ENCODE results near the gene CELSR2.

The CELSR2 gene

DNA sequence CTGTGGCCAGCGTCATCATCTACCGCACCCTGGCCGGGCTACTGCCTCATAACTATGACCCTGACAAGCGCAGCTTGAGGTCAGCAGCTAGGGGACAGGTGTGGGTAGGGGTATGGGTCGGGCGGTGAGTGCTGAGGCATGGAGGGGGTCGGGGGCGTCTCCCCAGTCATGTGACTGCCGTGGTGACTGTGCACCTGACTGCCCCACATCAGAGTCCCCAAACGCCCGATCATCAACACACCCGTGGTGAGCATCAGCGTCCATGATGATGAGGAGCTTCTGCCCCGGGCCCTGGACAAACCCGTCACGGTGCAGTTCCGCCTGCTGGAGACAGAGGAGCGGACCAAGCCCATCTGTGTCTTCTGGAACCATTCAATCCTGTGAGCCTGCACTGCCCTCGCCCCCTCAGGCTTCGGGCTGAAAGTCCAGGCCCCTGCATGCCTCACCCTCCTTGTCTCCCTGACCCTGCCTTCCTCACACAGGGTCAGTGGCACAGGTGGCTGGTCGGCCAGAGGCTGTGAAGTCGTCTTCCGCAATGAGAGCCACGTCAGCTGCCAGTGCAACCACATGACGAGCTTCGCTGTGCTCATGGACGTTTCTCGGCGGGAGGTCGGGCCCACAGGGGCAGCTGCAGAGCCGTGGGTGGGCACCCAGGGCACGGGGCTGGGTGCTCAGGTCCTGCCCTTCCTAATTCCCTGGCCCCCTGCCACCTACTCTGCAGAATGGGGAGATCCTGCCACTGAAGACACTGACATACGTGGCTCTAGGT is 20.1 kb downstream of the CELSR2 start:
- Histone ChIP-seq H3K27me3 (replicated peaks; ENCODE audit: insufficient read depth, low read length) (no peaks in the 10 kb centered on the region), H2AFZ (ENCODE audit: low read length) (no peak overlapping the region)
- no peak for DNase-seq

GRCh38 chr1:109269981-109270622 is 20.8 kb downstream of the CELSR2 start:
- no peak overlapping the region for H3K9ac ChIP-seq (ENCODE audit: low read length)
- H3K4me1 ChIP-seq (ENCODE audit: low read length): no peaks in the 10 kb centered on the region
- DNase-seq: no peak
- H3F3A ChIP-seq (ENCODE audit: insufficient read depth, low read length): no peaks in the 10 kb centered on the region
- no peaks in the 10 kb centered on the region for H3K9me2 ChIP-seq (replicated peaks; ENCODE audit: insufficient read depth, low read length)
- H3K27me3 ChIP-seq (replicated peaks; ENCODE audit: insufficient read depth, low read length): no peaks in the 10 kb centered on the region
- H3K4me3 ChIP-seq (ENCODE audit: low read length): no peak overlapping the region
- no peaks in the 10 kb centered on the region for H4K20me1 ChIP-seq (ENCODE audit: insufficient read depth, low read length)
- H3K4me2 ChIP-seq (ENCODE audit: low read depth, low read length): no peak overlapping the region
- H3K9me3 ChIP-seq (replicated peaks; ENCODE audit: insufficient read depth, low read length): no peaks in the 10 kb centered on the region
- TF ChIP-seq EZH2 (optimal IDR thresholded peaks at IDR 0.05; ENCODE audit: low read depth, low read length) (no peak), CTCF (IDR thresholded peaks at IDR 0.05; ENCODE audit: low read length) (no peak), EZH2phosphoT487 (IDR thresholded peaks at IDR 0.05; ENCODE audit: low read length) (no peak)
- no peak overlapping the region for H2AFZ ChIP-seq (ENCODE audit: low read length)
- no peak overlapping the region for H3K27ac ChIP-seq (ENCODE audit: low read length)
- H3K79me2 ChIP-seq (ENCODE audit: low read length): no peaks in the 10 kb centered on the region
- H3K36me3 ChIP-seq (replicated peaks; ENCODE audit: insufficient read depth, low read length): no peaks in the 10 kb centered on the region

More for the DNA sequence above, 20.1 kb downstream of the CELSR2 start:
- no peaks in the 10 kb centered on the region for H3K9me2 ChIP-seq (replicated peaks; ENCODE audit: insufficient read depth, low read length)
- H3K4me3 ChIP-seq (ENCODE audit: low read length): no peak overlapping the region
- no peak overlapping the region for H3K4me2 ChIP-seq (ENCODE audit: low read depth, low read length)
- no peaks in the 10 kb centered on the region for H3K4me1 ChIP-seq (ENCODE audit: low read length)
- H3K9me3 ChIP-seq (replicated peaks; ENCODE audit: insufficient read depth, low read length): no peaks in the 10 kb centered on the region
- H3K9ac ChIP-seq (ENCODE audit: low read length): no peak overlapping the region
- no peak for TF ChIP-seq EZH2 (optimal IDR thresholded peaks at IDR 0.05; ENCODE audit: low read depth, low read length)
- no peak for TF ChIP-seq EZH2phosphoT487 (IDR thresholded peaks at IDR 0.05; ENCODE audit: low read length)
- no peak for TF ChIP-seq CTCF (IDR thresholded peaks at IDR 0.05; ENCODE audit: low read length)
- no peaks in the 10 kb centered on the region for H3F3A ChIP-seq (ENCODE audit: insufficient read depth, low read length)
- no peak overlapping the region for H3K27ac ChIP-seq (ENCODE audit: low read length)
- no peaks in the 10 kb centered on the region for H4K20me1 ChIP-seq (ENCODE audit: insufficient read depth, low read length)
- no peaks in the 10 kb centered on the region for H3K36me3 ChIP-seq (replicated peaks; ENCODE audit: insufficient read depth, low read length)
- H3K79me2 ChIP-seq (ENCODE audit: low read length): no peaks in the 10 kb centered on the region

GRCh38 chr1:109270623-109271317 is 21.4 kb downstream of the CELSR2 start:
- no peak overlapping the region for H3K4me2 ChIP-seq (ENCODE audit: low read depth, low read length)
- no peaks in the 10 kb centered on the region for H3K4me1 ChIP-seq (ENCODE audit: low read length)
- no peaks in the 10 kb centered on the region for H3K27me3 ChIP-seq (replicated peaks; ENCODE audit: insufficient read depth, low read length)
- DNase-seq: no peak
- no peak overlapping the region for H3K4me3 ChIP-seq (ENCODE audit: low read length)
- no peaks in the 10 kb centered on the region for H3K9me2 ChIP-seq (replicated peaks; ENCODE audit: insufficient read depth, low read length)
- H3K36me3 ChIP-seq (replicated peaks; ENCODE audit: insufficient read depth, low read length): no peaks in the 10 kb centered on the region
- no peak overlapping the region for H3K9ac ChIP-seq (ENCODE audit: low read length)
- H3K9me3 ChIP-seq (replicated peaks; ENCODE audit: insufficient read depth, low read length): no peaks in the 10 kb centered on the region
- no peak for TF ChIP-seq EZH2phosphoT487 (IDR thresholded peaks at IDR 0.05; ENCODE audit: low read length)
- TF ChIP-seq CTCF (IDR thresholded peaks at IDR 0.05; ENCODE audit: low read length): no peak
- TF ChIP-seq EZH2 (optimal IDR thresholded peaks at IDR 0.05; ENCODE audit: low read depth, low read length): no peak
- no peaks in the 10 kb centered on the region for H3K79me2 ChIP-seq (ENCODE audit: low read length)
- no peak overlapping the region for H3K27ac ChIP-seq (ENCODE audit: low read length)
- H3F3A ChIP-seq (ENCODE audit: insufficient read depth, low read length): no peaks in the 10 kb centered on the region
- no peak overlapping the region for H2AFZ ChIP-seq (ENCODE audit: low read length)
- no peaks in the 10 kb centered on the region for H4K20me1 ChIP-seq (ENCODE audit: insufficient read depth, low read length)
